Measurements from ENCODE around the gene CTNNA2. TPM values are rescaled to one million over a fixed set of nuclear protein-coding genes. Genes with fewer than 3 reads are reported as not detected.
A peak's percentile ranks its signal among the peaks of the same experiment; 100 is the strongest.

CTNNA2 gene
- total and polyA plus RNA-seq, 2 of the 8 experiments (the other 6 are each of a cell fraction or from before 2014, with no cell fraction given), result 3.9 to 9.0 TPM

DNA sequence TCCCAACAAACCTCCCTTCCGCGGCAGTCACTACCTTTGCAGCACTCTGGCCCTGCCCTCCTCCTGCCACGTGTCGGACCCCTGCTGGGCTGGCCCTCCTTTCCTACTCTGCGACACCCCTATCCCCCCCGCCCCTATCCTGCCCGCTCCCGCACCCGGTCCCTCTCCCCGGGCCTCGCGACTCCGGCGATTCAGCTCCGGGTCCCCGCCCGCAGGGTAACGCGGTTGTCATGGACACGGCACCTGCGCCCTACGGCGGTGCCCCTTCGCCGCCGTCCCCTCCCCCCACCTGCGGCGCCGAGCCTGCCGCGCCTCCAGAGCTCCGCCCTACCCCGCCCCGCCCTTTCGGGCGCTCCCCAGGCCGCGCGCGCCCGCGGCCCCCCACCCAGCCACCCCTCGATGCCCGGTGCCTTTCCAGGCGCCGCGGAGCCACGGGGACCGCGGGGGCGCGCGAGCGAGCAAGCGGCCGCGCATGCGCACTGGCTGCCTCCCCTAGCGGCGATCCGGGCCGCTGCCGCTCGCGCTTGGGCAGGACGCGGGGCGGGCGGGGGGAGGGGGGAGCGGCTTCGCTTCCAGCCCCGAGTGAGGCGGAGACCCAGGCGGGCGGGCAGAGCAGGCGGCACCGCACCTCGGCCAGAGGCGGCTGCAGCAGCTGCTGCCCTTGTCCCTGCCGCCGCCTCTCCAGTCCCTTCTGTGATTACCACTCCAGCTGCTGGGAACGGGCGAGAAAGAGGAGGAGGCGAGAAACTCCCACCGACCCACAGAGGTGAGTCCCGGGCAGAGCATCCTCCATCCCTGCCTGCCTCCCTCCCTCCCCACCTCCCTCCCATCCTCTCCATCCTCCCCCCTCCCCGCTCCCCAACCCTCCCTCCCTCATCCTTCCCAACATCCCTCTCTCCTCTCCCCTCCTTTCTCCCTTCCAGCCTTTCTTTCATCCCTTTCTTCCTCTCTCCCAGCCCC, at the start of gene CTNNA2 (continued):
- peak; percentile 58; the same call in 1 of the 2 replicates for TF ChIP-seq PHF8 (conservative IDR thresholded peaks at IDR 0.05; ENCODE audit: low read depth, low read length)
- no peak for TF ChIP-seq YY1 (IDR thresholded peaks at IDR 0.05; ENCODE audit: low read depth, low read length)
- no peak for TF ChIP-seq SUZ12 (IDR thresholded peaks at IDR 0.05; ENCODE audit: low read length)
- TF ChIP-seq TAF7 (optimal IDR thresholded peaks at IDR 0.05; ENCODE audit: borderline replicate concordance, low read depth, low read length), result peak; percentile 3
- peak; percentile 32 for TF ChIP-seq TAF1 (IDR thresholded peaks at IDR 0.05; ENCODE audit: low read depth, low read length)
- 0 out of 3 replicates have a peak, but pooled peaks of 1 of the 2 experiments have one; percentile 10 for TF ChIP-seq EP300 (IDR thresholded peaks at IDR 0.05; ENCODE audit: borderline replicate concordance in 1 of 2, low read depth in 2 of 2, low read length in 2 of 2)
- peak; percentile 46 to 66 (median 46) for TF ChIP-seq CTCF (IDR thresholded peaks at IDR 0.05; ENCODE audit: control extremely low read depth in 1 of 3, insufficient read depth in 1 of 3, low read depth in 1 of 3, low read length in 3 of 3)
- TF ChIP-seq POLR2AphosphoS5 (IDR thresholded peaks at IDR 0.05; ENCODE audit: low read depth, low read length), result no peak
- no peak for TF ChIP-seq BCL11A (IDR thresholded peaks at IDR 0.05; ENCODE audit: low read depth in 2 of 2, low read length in 2 of 2)
- no peak for TF ChIP-seq TEAD4 (IDR thresholded peaks at IDR 0.05; ENCODE audit: low read depth, low read length)
- peak; percentile 90 for TF ChIP-seq KDM4A (IDR thresholded peaks at IDR 0.05; ENCODE audit: low read depth, low read length, severe bottlenecking)
- no peak; a peak in 1 of 4 replicates for TF ChIP-seq SIN3A (conservative IDR thresholded peaks at IDR 0.05 in 1 of 2, IDR thresholded peaks at IDR 0.05 in 1 of 2; ENCODE audit: low read depth in 1 of 2, low read length in 2 of 2)
- TF ChIP-seq, protein P1, sequence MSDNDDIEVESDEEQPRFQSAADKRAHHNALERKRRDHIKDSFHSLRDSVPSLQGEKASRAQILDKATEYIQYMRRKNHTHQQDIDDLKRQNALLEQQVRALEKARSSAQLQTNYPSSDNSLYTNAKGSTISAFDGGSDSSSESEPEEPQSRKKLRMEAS (IDR thresholded peaks at IDR 0.05), result peak; percentile 88
- TF ChIP-seq, protein P2, sequence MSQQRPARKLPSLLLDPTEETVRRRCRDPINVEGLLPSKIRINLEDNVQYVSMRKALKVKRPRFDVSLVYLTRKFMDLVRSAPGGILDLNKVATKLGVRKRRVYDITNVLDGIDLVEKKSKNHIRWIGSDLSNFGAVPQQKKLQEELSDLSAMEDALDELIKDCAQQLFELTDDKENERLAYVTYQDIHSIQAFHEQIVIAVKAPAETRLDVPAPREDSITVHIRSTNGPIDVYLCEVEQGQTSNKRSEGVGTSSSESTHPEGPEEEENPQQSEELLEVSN (IDR thresholded peaks at IDR 0.05), result peak; percentile 33; the same call in 1 of the 2 replicates
- no peak for TF ChIP-seq EGR1 (IDR thresholded peaks at IDR 0.05; ENCODE audit: borderline replicate concordance, low read depth, low read length)
- TF ChIP-seq SP1 (IDR thresholded peaks at IDR 0.05; ENCODE audit: low read depth, low read length), result 0 out of 2 replicates have a peak, but pooled peaks have one; percentile 7
- TF ChIP-seq TCF12 (IDR thresholded peaks at IDR 0.05; ENCODE audit: low read depth, low read length), result 0 out of 2 replicates have a peak, but pooled peaks have one; percentile 6
- TF ChIP-seq RAD21 (IDR thresholded peaks at IDR 0.05 in 1 of 2, conservative IDR thresholded peaks at IDR 0.05 in 1 of 2; ENCODE audit: low read depth in 2 of 2, low read length in 2 of 2), result peak in 1 of 2 experiments; percentile 4; a peak in 1 of 4 replicates

Measured in H1 (cell line).